Activated naive CD8-positive, alpha-beta T cell treated with anti-CD3 and anti-CD28 coated beads, Interleukin-2, amount 10 ng/mL, durations not matched to agents 7 days and 5 days (primary cell): ENCODE measurements around the gene FOXD4L6. TPM values are rescaled to one million over a fixed set of nuclear protein-coding genes. Genes with fewer than 3 reads are reported as not detected.
"Not testable (repeated sequence)": the region's sequence is repeated elsewhere in the genome, so short reads cannot be mapped to it uniquely, and the experiment has no call there.

Experiments used
- ATAC-seq: fragments of 150-1000 bp; cut with Tn5 transposase; one replicate; pipeline ENCODE4 v1.10.0; 2021; ENCODE audit warnings: low read depth, moderate library complexity
- POLR2A ChIA-PET: fragments of 350-600 bp; sonication (Branson Sonifier 250); formaldehyde crosslinking; loops from one replicate; lab custom pipeline; 2021; ENCODE audit warnings: antibody characterized with exemption; lab: Charles Lee
- DNase-seq: peaks from one replicate; pipeline ENCODE4 v3.0.0; 2021
- H3K27ac Mint-ChIP-seq: one replicate; pipeline ENCODE4 v1.8.0; 2022; ENCODE audit warnings: mild to moderate bottlenecking, mixed read lengths
- H3K27me3 Mint-ChIP-seq: one replicate; pipeline ENCODE4 v1.8.0; 2022; ENCODE audit warnings: mild to moderate bottlenecking, moderate library complexity, mixed read lengths
- H3K36me3 Mint-ChIP-seq: one replicate; pipeline ENCODE4 v1.8.0; 2021; ENCODE audit warnings: mild to moderate bottlenecking, mixed read lengths
- H3K4me1 Mint-ChIP-seq: one replicate; pipeline ENCODE4 v1.8.0; 2021; ENCODE audit warnings: mixed read lengths
- H3K4me3 Mint-ChIP-seq: one replicate; pipeline ENCODE4 v1.8.0; 2022; ENCODE audit warnings: mild to moderate bottlenecking, moderate library complexity, mixed read lengths
- H3K9me3 Mint-ChIP-seq: one replicate; pipeline ENCODE4 v1.8.0; 2021; ENCODE audit warnings: mixed read lengths
- total RNA-seq, 2 experiments: library from RNA; stranded (reverse); gene quantifications; one replicate each; pipeline ENCODE4 v1.2.3, GENCODE V29; 2021

Gene FOXD4L6
- total RNA-seq = under 1 TPM in 1 of 2 experiments, not detected in 1; 0.28 TPM

DNA sequence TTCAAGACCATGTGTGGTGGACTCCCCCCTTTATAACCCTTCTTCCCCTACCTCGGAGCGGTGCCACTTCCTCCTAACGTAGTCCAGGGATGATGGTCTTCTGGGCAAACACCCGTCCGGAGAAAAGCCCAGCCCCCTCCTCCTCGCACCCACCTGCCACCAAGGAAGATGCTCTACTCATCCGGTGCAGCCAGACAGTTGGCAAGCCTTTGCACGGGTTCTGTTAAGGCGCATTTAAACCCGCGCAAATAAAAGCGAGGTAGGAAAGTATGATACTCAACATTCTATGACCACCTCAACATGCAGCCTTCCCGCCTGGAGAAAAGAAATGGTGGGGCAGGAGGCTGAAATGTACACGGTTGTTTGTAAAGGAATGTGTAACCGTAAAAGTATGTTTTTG lies at the start of gene FOXD4L6:
Gene FOXD4L6 (minus strand): TSS at position 101 of the 400 bp plus-strand sequence. CDS start 298 bp downstream, outside the sequence.
- ATAC-seq, H3K27me3 Mint-ChIP-seq, H3K9me3 Mint-ChIP-seq, POLR2A ChIA-PET, H3K27ac Mint-ChIP-seq, H3K36me3 Mint-ChIP-seq, H3K4me1 Mint-ChIP-seq, DNase-seq, H3K4me3 Mint-ChIP-seq: not testable (repeated sequence)

DNA sequence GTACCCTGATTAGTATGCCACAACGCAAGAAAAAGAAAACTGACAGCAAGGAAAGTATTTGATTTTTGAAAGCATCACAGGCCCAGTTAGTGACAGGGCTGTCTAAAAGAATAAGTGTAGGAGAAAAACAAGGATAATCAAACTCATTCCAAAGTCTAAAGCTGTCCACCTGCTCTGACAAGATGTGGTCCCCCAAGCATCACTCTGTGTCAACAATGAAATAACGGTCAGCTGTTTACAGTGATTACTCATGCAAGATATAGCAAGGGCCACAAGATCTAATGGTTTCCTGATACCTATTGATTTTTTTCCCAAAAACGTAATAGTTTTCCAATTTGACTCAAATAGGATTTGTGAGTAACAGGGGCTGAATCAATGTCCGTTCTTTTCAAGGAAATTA lies 46.5 kb upstream of the FOXD4L6 start:
- H3K27me3 Mint-ChIP-seq, H3K36me3 Mint-ChIP-seq, H3K4me3 Mint-ChIP-seq, H3K9me3 Mint-ChIP-seq, DNase-seq, H3K27ac Mint-ChIP-seq, POLR2A ChIA-PET, ATAC-seq, H3K4me1 Mint-ChIP-seq: not testable (repeated sequence)

DNA sequence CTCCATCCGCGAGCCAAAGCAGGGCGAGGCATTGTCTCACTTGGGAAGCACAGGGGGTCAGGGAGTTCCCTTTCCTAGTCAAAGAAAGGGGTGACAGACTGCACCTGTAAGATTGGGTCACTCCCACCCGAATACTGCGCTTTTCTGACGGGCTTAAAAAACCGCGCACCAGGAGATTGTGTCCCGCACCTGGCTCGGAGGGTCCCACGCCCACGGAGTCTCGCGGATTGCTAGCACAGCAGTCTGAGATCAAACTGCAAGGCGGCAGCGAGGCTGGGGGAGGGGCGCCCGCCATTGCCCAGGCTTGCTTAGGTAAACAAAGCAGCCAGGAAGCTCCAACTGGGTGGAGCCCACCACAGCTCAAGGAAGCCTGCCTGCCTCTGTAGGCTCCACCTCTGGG lies 21.6 kb upstream of the FOXD4L6 start:
- H3K4me1 Mint-ChIP-seq, DNase-seq, H3K36me3 Mint-ChIP-seq, H3K4me3 Mint-ChIP-seq, H3K27ac Mint-ChIP-seq, ATAC-seq, POLR2A ChIA-PET, H3K9me3 Mint-ChIP-seq, H3K27me3 Mint-ChIP-seq: not testable (repeated sequence)

DNA sequence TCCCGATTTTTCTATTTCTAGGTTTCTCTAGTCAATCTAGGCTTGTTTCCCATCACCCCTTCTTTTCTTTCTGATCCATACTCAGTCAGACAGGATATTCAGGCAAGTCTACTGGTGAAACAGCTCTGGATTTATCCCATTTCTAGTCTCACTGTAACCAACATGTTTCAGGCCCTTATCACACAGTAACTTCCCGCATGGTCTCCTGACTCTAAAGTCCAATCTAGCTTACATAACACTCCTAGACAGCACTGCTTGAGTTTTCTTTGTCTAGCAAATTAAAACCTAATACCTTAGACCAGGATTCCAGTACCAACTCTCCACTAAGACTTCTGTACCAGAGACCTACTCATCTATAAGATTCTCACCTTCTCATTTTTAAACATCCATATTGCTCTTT lies 13.4 kb upstream of the FOXD4L6 start:
- H3K27ac Mint-ChIP-seq, H3K4me1 Mint-ChIP-seq, H3K27me3 Mint-ChIP-seq, ATAC-seq, H3K4me3 Mint-ChIP-seq, POLR2A ChIA-PET, H3K36me3 Mint-ChIP-seq, DNase-seq, H3K9me3 Mint-ChIP-seq: not testable (repeated sequence)

DNA sequence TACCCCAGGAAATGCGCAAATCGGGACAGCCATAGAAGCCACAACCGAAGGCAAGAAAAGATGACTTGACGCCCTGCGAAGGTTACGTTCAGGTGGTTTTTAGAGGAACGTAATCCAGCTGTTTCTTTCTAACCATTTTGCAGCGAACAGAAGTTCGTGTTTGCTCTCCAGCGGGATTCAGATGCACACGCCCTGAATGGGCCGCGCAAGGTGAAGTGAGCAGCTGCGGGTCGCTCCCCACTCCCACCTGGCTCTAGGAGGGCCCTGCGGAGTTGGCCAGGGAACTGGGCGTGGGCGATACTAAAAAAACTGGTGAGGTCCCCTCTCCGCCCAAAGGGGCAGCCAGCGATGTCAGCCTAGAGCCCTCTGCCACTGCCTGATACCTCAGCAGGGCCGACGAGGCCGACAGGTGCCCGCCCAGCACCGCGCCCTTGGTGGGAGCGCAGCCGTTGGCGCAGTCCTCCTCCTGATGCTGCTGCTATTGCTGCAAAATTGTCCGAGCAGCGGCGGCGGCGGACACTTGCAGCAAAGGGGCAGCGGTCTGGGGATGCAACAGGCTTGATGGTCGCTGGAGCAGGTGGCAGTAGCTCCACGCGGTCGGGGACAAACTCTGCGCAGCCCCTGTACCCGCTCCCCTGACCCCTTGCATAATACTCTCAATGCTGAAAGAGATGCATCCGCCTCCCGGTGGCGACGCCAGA lies 1.6 kb downstream of the FOXD4L6 start:
- H3K4me3 Mint-ChIP-seq, H3K27me3 Mint-ChIP-seq, DNase-seq, H3K27ac Mint-ChIP-seq, POLR2A ChIA-PET, H3K4me1 Mint-ChIP-seq, H3K36me3 Mint-ChIP-seq, H3K9me3 Mint-ChIP-seq, ATAC-seq: not testable (repeated sequence)

DNA sequence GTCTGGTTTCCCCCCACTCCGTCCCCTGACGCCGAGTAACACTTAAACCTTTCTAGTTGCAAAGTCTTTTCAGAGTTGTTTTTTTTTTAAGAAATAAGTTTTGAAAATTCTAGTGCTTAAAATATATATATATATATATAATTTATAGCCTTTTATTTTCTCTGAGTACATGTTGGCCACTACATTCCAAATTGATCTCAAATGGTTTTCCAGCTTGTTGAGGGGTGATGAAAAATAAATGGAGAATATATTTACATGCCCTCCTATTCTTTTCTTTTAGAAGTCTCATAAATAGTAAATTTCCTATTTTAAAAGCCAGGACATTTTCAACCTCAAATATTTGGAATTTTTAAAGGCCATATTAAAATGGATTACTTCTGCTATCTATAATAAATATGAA lies 2.5 kb downstream of the FOXD4L6 start:
- H3K4me3 Mint-ChIP-seq, POLR2A ChIA-PET, H3K36me3 Mint-ChIP-seq, H3K9me3 Mint-ChIP-seq, ATAC-seq, DNase-seq, H3K27me3 Mint-ChIP-seq, H3K4me1 Mint-ChIP-seq, H3K27ac Mint-ChIP-seq: not testable (repeated sequence)

DNA sequence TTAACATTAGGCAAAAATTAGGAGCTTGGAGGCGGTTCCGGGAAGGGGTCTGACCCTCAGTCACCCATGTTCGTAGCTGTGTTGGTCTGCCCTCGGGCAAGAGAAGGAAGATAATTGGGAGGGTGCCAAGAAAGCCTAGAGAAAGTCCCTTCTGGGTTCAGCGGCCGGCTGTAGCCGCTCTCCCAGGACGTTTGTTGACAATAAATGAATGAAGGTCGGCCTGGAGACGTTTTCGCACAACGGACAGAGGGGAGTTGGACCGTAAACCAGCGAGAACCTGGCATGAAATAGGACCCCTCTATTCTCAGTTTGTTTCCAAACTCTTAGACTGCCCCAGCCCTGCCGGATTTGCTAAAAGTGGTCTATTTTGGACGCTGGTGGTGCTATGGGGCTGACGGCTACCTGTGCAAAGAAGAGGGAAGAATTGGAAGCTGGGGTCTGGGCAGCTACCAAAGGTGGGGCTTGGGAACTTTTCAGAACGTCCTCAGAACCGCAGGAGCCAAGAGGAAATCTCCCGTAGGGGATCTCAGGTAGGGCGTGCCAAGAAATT lies 3.3 kb downstream of the FOXD4L6 start:
- H3K9me3 Mint-ChIP-seq, H3K4me3 Mint-ChIP-seq, H3K27ac Mint-ChIP-seq, H3K4me1 Mint-ChIP-seq, POLR2A ChIA-PET, DNase-seq, ATAC-seq, H3K27me3 Mint-ChIP-seq, H3K36me3 Mint-ChIP-seq: not testable (repeated sequence)

DNA sequence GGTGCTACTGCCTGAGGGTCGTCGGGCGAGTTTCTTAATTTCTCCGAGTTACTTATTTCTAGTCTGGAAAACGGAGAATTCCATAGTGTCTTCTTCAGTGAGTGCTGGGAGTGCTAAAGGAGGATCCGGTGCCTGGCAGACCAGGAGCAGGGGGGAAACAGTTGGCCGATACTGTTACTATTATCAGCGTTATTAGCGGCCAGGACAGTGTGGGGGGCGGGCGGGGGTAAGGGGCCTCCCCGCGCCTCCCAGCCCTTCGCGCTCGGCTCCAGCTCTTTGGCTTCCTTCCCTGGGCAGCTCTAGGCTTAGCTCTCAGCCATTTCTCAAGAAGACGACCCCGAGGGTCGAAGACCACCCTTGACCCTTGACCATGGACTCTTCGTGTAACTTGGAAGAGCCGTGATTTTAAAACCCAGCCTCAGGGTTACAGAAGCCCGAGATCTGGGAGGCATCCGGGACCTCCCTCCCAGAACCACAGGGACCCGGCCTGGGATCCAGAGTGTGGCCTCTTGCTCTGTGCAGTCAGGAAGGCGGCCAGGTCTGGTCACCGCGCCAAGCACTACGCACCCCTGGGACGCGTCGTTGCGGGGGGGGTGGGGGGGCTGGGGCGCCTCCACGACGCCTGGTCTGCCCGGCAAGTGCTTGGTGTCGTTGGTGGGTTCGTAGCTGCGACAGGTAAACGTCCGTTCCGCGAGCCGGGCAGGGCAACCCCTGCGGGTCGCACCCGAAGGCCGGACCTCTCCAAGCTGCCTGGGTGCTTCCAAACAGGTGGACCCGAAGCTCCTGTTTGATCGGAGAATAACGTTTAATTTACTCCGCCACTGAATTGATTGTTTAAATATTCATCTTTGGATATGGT lies 4.0 kb downstream of the FOXD4L6 start:
- H3K4me3 Mint-ChIP-seq, H3K27ac Mint-ChIP-seq, H3K36me3 Mint-ChIP-seq, ATAC-seq, H3K27me3 Mint-ChIP-seq, H3K9me3 Mint-ChIP-seq, DNase-seq, H3K4me1 Mint-ChIP-seq, POLR2A ChIA-PET: not testable (repeated sequence)

DNA sequence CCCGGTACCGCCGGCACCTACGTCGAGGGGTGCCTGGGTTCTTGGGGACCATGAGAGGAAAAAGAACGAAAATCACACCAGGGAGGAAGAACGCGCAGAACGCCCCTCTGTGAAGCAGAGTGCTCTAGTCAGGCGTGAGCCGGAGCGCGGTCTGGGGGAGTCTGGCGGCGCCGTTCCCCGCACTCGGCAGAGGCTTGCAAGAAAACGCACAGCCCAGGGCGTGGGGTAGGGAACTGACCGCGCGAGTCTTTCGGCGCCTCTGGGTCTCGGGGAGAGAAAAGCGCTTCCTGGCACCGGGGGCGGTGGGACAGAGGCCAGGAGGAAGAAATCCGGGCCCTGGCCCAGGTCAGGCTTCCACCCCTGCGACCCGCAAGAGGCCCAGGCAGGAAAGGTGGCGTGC lies 4.7 kb downstream of the FOXD4L6 start:
- ATAC-seq, H3K4me1 Mint-ChIP-seq, DNase-seq, POLR2A ChIA-PET, H3K27me3 Mint-ChIP-seq, H3K36me3 Mint-ChIP-seq, H3K9me3 Mint-ChIP-seq, H3K4me3 Mint-ChIP-seq, H3K27ac Mint-ChIP-seq: not testable (repeated sequence)

DNA sequence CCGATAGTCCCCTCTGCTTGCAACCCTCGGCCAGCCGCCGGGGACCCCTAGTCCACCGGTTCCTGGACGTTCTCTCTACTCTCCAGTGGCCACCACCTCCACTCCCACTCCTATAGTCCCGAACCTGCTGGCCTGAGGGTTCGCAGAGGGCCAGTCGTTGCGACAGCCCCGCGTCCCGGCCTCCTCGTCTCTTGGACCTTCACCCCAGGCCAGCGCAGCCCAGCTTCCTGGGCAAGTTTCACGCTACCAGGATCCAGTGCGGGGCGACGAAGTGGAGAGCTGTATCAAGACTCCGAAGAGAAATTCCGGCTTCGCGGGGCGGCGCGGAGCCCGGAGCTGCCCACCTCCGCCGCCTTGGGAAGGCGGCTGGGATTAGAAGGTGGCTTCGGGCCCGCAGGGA lies 5.1 kb downstream of the FOXD4L6 start:
- DNase-seq, POLR2A ChIA-PET, H3K9me3 Mint-ChIP-seq, H3K36me3 Mint-ChIP-seq, H3K4me3 Mint-ChIP-seq, H3K4me1 Mint-ChIP-seq, H3K27me3 Mint-ChIP-seq, ATAC-seq, H3K27ac Mint-ChIP-seq: not testable (repeated sequence)

DNA sequence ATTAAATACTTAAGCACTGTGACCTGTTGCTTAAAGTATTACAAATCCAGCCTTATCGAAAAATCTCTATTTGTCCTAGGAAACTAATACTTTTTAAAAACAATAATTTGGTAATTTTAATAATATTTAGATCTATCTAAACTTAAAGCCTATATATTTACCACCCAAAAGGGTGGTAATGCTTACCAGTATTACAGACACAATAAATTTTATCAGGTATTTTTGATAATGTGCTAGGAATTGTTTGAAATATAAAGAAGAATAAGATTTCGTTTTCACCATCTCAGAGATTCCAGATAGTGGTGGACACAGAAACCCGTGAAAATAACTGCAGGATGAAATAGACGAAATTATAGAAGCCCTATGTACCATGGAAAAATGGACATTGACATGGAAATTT lies 7.8 kb downstream of the FOXD4L6 start:
- H3K4me1 Mint-ChIP-seq, H3K36me3 Mint-ChIP-seq, H3K9me3 Mint-ChIP-seq, H3K27ac Mint-ChIP-seq, H3K27me3 Mint-ChIP-seq, H3K4me3 Mint-ChIP-seq, DNase-seq, POLR2A ChIA-PET, ATAC-seq: not testable (repeated sequence)

DNA sequence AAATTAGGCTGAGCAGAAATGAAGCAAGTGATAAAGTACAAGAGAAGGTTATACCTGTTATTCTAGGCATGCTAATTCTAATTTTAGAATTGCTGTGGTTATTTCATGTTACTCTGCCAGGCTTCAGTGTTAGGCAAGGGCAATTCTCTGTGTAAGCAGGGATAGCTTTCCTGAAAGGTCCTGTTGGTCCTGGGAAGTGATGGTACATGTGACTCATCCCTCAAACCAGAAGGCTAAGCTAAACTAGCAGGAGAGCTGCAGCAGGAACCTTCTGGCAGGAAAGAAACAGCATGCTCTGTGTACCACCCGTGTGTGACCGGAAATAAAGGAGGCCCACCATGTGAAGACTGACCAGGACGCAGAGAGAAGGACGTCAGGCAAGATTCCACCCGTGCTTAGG lies 8.8 kb downstream of the FOXD4L6 start:
- H3K27me3 Mint-ChIP-seq, H3K4me3 Mint-ChIP-seq, H3K9me3 Mint-ChIP-seq, H3K36me3 Mint-ChIP-seq, H3K27ac Mint-ChIP-seq, ATAC-seq, H3K4me1 Mint-ChIP-seq, POLR2A ChIA-PET, DNase-seq: not testable (repeated sequence)

DNA sequence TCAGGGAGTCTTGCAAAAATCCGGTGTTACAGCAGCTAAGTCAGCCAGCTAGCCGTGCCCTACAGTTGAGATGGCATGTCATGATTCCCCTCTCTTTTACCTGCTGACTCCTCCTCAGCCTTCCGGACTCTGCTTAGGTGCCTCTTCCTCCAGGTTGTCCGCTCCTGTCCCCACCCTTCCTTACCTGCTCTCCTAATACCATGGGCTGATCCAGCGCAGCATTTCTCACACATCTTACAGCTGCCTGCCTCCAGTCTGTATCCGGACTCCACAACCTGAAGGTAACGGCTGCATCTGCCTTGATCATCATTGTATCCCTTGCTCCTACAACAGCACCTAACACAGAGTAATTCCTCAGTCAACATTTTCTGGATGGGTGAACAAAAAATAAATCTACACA lies 9.2 kb downstream of the FOXD4L6 start:
- H3K9me3 Mint-ChIP-seq, H3K36me3 Mint-ChIP-seq, H3K4me3 Mint-ChIP-seq, H3K27ac Mint-ChIP-seq, ATAC-seq, POLR2A ChIA-PET, DNase-seq, H3K27me3 Mint-ChIP-seq, H3K4me1 Mint-ChIP-seq: not testable (repeated sequence)

DNA sequence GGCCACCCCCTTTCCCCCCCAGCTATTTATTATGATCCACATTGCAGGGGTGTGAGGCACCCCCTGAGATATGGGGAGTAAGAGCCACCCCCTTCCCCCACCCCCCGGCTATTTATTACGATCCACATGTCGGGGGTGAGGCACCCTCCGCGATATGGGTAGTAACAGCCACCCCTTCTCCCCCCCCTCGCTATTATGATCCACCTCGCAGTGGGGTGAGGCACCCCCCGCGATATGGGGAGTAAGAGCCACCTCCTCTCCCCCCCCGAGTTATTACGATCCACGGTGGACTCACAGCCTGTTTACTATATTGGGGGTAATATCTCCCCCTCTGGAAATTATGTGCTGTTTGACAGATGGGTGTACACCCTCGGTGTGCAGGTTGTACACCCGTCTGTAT lies 15.1 kb downstream of the FOXD4L6 start:
- H3K27ac Mint-ChIP-seq, H3K4me1 Mint-ChIP-seq, H3K36me3 Mint-ChIP-seq, DNase-seq, POLR2A ChIA-PET, H3K9me3 Mint-ChIP-seq, H3K27me3 Mint-ChIP-seq, H3K4me3 Mint-ChIP-seq: not testable (repeated sequence)
- peak; percentile 11 for ATAC-seq
